Measurements from ENCODE around the gene SP2. TPM values are rescaled to one million over a fixed set of nuclear protein-coding genes. Genes with fewer than 3 reads are reported as not detected.

SP2 gene
- total and polyA plus RNA-seq, 2 of the 13 experiments (the other 11 are each of a cell fraction or from before 2014, with no cell fraction given) = 1.4 to 4.8 TPM

DNA sequence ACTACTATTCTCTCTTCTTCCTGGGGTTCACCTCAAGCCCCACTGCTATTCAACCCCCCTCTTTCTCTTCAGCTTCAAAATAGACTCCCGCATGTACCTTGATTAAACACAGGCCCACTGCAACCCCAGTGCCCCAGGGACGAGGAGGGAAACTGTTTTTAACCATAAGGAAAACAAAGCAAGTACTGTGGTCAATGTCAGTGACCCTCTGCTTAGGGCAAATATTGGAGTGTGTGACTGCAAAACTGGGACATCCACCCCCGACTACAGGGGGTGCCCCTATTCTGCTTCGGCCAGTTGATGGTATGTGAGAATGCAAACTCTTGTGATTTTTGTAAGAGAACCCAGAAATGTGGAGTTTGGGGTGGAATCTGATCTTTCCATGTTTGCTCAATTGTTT lies 35.8 kb downstream of the SP2 start (continued):
- TF ChIP-seq ZNF609 (CRISPR knock-in tag; IDR thresholded peaks at IDR 0.05; ENCODE audit: borderline replicate concordance) (peak; percentile 48; the same call in 1 of the 2 replicates), MXD4 (CRISPR knock-in tag; IDR thresholded peaks at IDR 0.05) (no peak), ELK4 (CRISPR knock-in tag; IDR thresholded peaks at IDR 0.05; ENCODE audit: borderline replicate concordance) (no peak)

DNA sequence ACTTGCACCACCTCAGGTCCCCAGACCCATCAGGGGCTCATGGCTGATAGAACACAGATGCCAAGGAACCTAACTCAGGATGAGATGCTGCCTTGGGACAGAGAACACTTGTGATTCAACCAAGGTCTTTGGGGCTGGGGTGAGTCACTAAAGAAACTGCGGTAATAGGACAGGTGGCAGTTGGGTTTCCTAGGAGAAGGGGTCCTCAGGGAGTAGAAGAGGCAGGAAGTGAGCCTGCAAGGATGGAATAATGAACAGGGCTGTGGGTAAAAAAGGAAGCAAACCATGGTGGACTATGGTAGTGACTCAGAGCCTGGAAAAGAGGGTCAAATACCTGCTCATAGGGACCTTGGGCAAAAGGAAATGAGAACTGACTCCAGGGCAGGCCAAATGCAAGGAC lies 38.8 kb downstream of the SP2 start:
- Histone ChIP-seq H3K4me2 (ENCODE audit: low read depth, low read length) (0 out of 2 replicates have a peak overlapping the region, but pooled peaks have one; percentile 28), H3K9ac (ENCODE audit: insufficient read depth, low read depth, low read length) (no peak overlapping the region), H3K27ac (ENCODE audit: extremely low read length, insufficient read depth, low read length) (peak overlapping the region; percentile 25), H3K9me3 (ENCODE audit: low read length) (no peaks in the 10 kb centered on the region), H3K27me3 (ENCODE audit: control insufficient read depth in 1 of 2, insufficient read depth in 2 of 2, low read length in 2 of 2) (no peaks in the 10 kb centered on the region), H4K20me1 (ENCODE audit: insufficient read depth, low read length) (no peaks in the 10 kb centered on the region), H3K79me2 (ENCODE audit: insufficient read depth, low read length) (no peaks in the 10 kb centered on the region), H2AFZ (ENCODE audit: low read length) (no peak overlapping the region), H3K4me3 (replicated peaks in 1 of 3; ENCODE audit: insufficient read depth in 1 of 3, low read depth in 2 of 3, low read length in 3 of 3) (no peak overlapping the region), H3K4me1 (ENCODE audit: insufficient read depth, low read length) (peaks cover 62% of the 10 kb centered on the region), H3K36me3 (replicated peaks in 1 of 2; ENCODE audit: control insufficient read depth in 1 of 2, insufficient read depth in 2 of 2, low read length in 2 of 2) (no peaks in the 10 kb centered on the region)
- DNase-seq (ENCODE audit: low spot score) (no peak), FAIRE-seq (no peak), ATAC-seq (no peak; the same call in 2 of the 3 replicates)
- TF ChIP-seq RFX3 (CRISPR knock-in tag; IDR thresholded peaks at IDR 0.05) = no peak
- TF ChIP-seq, protein P1, sequence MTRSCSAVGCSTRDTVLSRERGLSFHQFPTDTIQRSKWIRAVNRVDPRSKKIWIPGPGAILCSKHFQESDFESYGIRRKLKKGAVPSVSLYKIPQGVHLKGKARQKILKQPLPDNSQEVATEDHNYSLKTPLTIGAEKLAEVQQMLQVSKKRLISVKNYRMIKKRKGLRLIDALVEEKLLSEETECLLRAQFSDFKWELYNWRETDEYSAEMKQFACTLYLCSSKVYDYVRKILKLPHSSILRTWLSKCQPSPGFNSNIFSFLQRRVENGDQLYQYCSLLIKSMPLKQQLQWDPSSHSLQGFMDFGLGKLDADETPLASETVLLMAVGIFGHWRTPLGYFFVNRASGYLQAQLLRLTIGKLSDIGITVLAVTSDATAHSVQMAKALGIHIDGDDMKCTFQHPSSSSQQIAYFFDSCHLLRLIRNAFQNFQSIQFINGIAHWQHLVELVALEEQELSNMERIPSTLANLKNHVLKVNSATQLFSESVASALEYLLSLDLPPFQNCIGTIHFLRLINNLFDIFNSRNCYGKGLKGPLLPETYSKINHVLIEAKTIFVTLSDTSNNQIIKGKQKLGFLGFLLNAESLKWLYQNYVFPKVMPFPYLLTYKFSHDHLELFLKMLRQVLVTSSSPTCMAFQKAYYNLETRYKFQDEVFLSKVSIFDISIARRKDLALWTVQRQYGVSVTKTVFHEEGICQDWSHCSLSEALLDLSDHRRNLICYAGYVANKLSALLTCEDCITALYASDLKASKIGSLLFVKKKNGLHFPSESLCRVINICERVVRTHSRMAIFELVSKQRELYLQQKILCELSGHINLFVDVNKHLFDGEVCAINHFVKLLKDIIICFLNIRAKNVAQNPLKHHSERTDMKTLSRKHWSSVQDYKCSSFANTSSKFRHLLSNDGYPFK (CRISPR knock-in tag; IDR thresholded peaks at IDR 0.05; ENCODE audit: borderline replicate concordance) = 0 out of 2 replicates have a peak, but pooled peaks have one; percentile 24
- TF ChIP-seq MTERF4 (CRISPR knock-in tag; IDR thresholded peaks at IDR 0.05) = 0 out of 2 replicates have a peak, but pooled peaks have one; percentile 5
- in situ Hi-C loops (cut with HindIII; ENCODE audit: extremely low pct_ligation_motif_present, low pct_unique_long_range_greater_than_20kb) = no loop called here
- no TSS peak for BruUV-seq (replicated peaks)
- WGBS (ENCODE audit: low lambda C conversion rate) = 100% methylated on average over 1 of the region's 1 CpG
- ChIA-PET CTCF (ENCODE audit: low intra/inter-chr PET ratio, low total read pairs) (no interaction called here), POLR2A (interaction anchor here (1.8 kb wide), 1 partner anchor 39 kb away, joined by 6 read pairs; the partner anchor contains the start of gene SP2)
- intact Hi-C loops (cut with micrococcal nuclease; ENCODE audit: unreplicated experiment) = no loop called here

Measured in HepG2 (cell line).